Peyer's patch (tissue), 4 donors: Measurements from ENCODE around the gene ZFYVE1.

ENCODE experiments used
- POLR2A ChIP-seq, 2 donors: fragments of 450-650 bp; IDR thresholded peaks; one replicate each; pipeline ENCODE4 v1.5.1; 2017; ENCODE audit warnings: antibody characterized with exemption in 2 of 2, mild to moderate bottlenecking in 2 of 2, moderate library complexity in 2 of 2
- TF ChIP-seq, protein P1 (sequence below), 6 experiments: fragments of 450-650 bp in 4 of 6; fragments of 200-600 bp in 2 of 6; sonication (generic) in 1 of 6; IDR thresholded peaks; one replicate each; pipeline ENCODE4 v1.5.1; 2017 to 2019; ENCODE audit warnings: antibody characterized with exemption in 6 of 6, mild to moderate bottlenecking in 3 of 6, moderate library complexity in 1 of 6

- TF ChIP-seq, protein P1, sequence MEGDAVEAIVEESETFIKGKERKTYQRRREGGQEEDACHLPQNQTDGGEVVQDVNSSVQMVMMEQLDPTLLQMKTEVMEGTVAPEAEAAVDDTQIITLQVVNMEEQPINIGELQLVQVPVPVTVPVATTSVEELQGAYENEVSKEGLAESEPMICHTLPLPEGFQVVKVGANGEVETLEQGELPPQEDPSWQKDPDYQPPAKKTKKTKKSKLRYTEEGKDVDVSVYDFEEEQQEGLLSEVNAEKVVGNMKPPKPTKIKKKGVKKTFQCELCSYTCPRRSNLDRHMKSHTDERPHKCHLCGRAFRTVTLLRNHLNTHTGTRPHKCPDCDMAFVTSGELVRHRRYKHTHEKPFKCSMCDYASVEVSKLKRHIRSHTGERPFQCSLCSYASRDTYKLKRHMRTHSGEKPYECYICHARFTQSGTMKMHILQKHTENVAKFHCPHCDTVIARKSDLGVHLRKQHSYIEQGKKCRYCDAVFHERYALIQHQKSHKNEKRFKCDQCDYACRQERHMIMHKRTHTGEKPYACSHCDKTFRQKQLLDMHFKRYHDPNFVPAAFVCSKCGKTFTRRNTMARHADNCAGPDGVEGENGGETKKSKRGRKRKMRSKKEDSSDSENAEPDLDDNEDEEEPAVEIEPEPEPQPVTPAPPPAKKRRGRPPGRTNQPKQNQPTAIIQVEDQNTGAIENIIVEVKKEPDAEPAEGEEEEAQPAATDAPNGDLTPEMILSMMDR (IDR thresholded peaks at IDR 0.05), result no peak
- TF ChIP-seq POLR2A (IDR thresholded peaks at IDR 0.05), result no peak
Observed at GRCh38 chr14:72929316-72930080, 97.4 kb downstream of the ZFYVE1 start.
